ENCODE measurements around the gene CALM1.

The CALM1 gene

GRCh38 chr14:90449411-90449810 is 52.6 kb downstream of the CALM1 start:
- Histone ChIP-seq H4K20me1 (ENCODE audit: insufficient read depth, low read length) (no peaks in the 10 kb centered on the region), H3K4me1 (ENCODE audit: insufficient read depth, low read length, severe bottlenecking) (no peaks in the 10 kb centered on the region), H3F3A (ENCODE audit: insufficient read depth, low read length) (no peaks in the 10 kb centered on the region), H3K36me3 (ENCODE audit: insufficient read depth, low read length) (no peaks in the 10 kb centered on the region; the same call in 1 of the 2 replicates), H3K79me2 (ENCODE audit: insufficient read depth, low read length) (no peaks in the 10 kb centered on the region), H3K27ac (ENCODE audit: low read depth, low read length, poor library complexity, severe bottlenecking) (no peak overlapping the region), H3K4me2 (ENCODE audit: low read length) (no peak overlapping the region), H3K9me2 (ENCODE audit: low read depth, low read length) (no peaks in the 10 kb centered on the region), H3K27me3 (ENCODE audit: insufficient read depth, low read length) (no peaks in the 10 kb centered on the region), H3K4me3 (ENCODE audit: low read depth, low read length, poor library complexity, severe bottlenecking) (no peak overlapping the region), H3K9me3 (ENCODE audit: low read length) (no peaks in the 10 kb centered on the region; the same call in 1 of the 2 replicates), H3K9ac (ENCODE audit: low read length) (no peak overlapping the region), H2AFZ (ENCODE audit: low read length) (no peak overlapping the region)
- no peak for TF ChIP-seq CTCF (IDR thresholded peaks at IDR 0.05; ENCODE audit: low read length)
- TF ChIP-seq EZH2 (IDR thresholded peaks at IDR 0.05; ENCODE audit: borderline replicate concordance, low read length), result no peak

DNA sequence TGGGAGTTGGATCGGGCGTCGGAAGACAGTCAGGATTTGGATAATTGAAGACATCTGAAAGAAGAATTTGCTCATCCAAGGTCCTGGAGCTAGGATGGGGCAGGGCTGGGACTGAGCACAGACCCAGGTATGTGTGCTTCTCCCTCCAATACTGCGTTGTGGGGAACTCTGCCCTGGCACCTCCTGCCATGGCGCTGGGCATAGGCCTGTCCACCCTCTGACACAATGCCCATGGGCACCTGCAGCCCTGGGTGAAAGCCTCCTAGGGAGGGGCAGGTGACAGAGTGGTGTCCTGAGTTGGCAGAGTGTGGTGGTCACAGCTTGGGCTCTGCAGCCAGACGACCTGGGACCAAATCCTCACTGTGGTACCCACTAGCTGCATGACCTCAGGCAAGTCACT is 53.3 kb downstream of the CALM1 start:
- Histone ChIP-seq H3K4me2 (ENCODE audit: low read length) (no peak overlapping the region), H3K27ac (ENCODE audit: low read depth, low read length, poor library complexity, severe bottlenecking) (no peak overlapping the region), H3K27me3 (ENCODE audit: insufficient read depth, low read length) (no peaks in the 10 kb centered on the region), H3K9ac (ENCODE audit: low read length) (no peak overlapping the region), H3K36me3 (ENCODE audit: insufficient read depth, low read length) (no peaks in the 10 kb centered on the region; the same call in 1 of the 2 replicates), H4K20me1 (ENCODE audit: insufficient read depth, low read length) (no peaks in the 10 kb centered on the region), H3K4me3 (ENCODE audit: low read depth, low read length, poor library complexity, severe bottlenecking) (no peak overlapping the region), H3K9me3 (ENCODE audit: low read length) (no peaks in the 10 kb centered on the region; the same call in 1 of the 2 replicates), H3F3A (ENCODE audit: insufficient read depth, low read length) (no peaks in the 10 kb centered on the region), H2AFZ (ENCODE audit: low read length) (no peak overlapping the region), H3K4me1 (ENCODE audit: insufficient read depth, low read length, severe bottlenecking) (no peaks in the 10 kb centered on the region), H3K79me2 (ENCODE audit: insufficient read depth, low read length) (no peaks in the 10 kb centered on the region), H3K9me2 (ENCODE audit: low read depth, low read length) (no peaks in the 10 kb centered on the region)
- TF ChIP-seq EZH2 (IDR thresholded peaks at IDR 0.05; ENCODE audit: borderline replicate concordance, low read length), result no peak
- no peak for TF ChIP-seq CTCF (IDR thresholded peaks at IDR 0.05; ENCODE audit: low read length)

- TF ChIP-seq CTCF (IDR thresholded peaks at IDR 0.05; ENCODE audit: low read length) (no peak), EZH2 (IDR thresholded peaks at IDR 0.05; ENCODE audit: borderline replicate concordance, low read length) (no peak)
- Histone ChIP-seq H3K79me2 (ENCODE audit: insufficient read depth, low read length) (no peaks in the 10 kb centered on the region), H3F3A (ENCODE audit: insufficient read depth, low read length) (no peaks in the 10 kb centered on the region), H3K36me3 (ENCODE audit: insufficient read depth, low read length) (no peaks in the 10 kb centered on the region; the same call in 1 of the 2 replicates), H3K27me3 (ENCODE audit: insufficient read depth, low read length) (no peaks in the 10 kb centered on the region), H3K9me3 (ENCODE audit: low read length) (no peaks in the 10 kb centered on the region; the same call in 1 of the 2 replicates), H4K20me1 (ENCODE audit: insufficient read depth, low read length) (no peaks in the 10 kb centered on the region), H3K27ac (ENCODE audit: low read depth, low read length, poor library complexity, severe bottlenecking) (no peak overlapping the region), H3K9me2 (ENCODE audit: low read depth, low read length) (no peaks in the 10 kb centered on the region), H3K4me1 (ENCODE audit: insufficient read depth, low read length, severe bottlenecking) (no peaks in the 10 kb centered on the region), H2AFZ (ENCODE audit: low read length) (no peak overlapping the region), H3K4me3 (ENCODE audit: low read depth, low read length, poor library complexity, severe bottlenecking) (no peak overlapping the region), H3K4me2 (ENCODE audit: low read length) (no peak overlapping the region), H3K9ac (ENCODE audit: low read length) (no peak overlapping the region)
Observed at GRCh38 chr14:90450667-90451066, 53.8 kb downstream of the CALM1 start.
